Psoas muscle (tissue), 8 donors: ENCODE results near the gene MUSK. TPM values are rescaled to one million over a fixed set of nuclear protein-coding genes. Genes with fewer than 3 reads are reported as not detected.

ENCODE experiments used
- ATAC-seq, 4 donors: fragments of 200-7000 bp; cut with Tn5 transposase; one replicate each; pipeline ENCODE4 v1.9.1; 2020; ENCODE audit warnings: moderate library complexity in 3 of 4, mild to moderate bottlenecking in 2 of 4
- DNase-seq, 2 donors: peaks; one replicate each; pipeline ENCODE4 v3.0.0-alpha.2; 2020
- H3K27ac ChIP-seq: fragments of 200-600 bp; one replicate; pipeline ENCODE4 v1.8.0; 2022
- H3K27me3 ChIP-seq, 3 donors: fragments of 200-600 bp in 1 of 3; one replicate each; pipeline versions ENCODE4 v1.6.1 to v1.8.0; 2013 to 2022; ENCODE audit warnings: low read length in 2 of 3, mild to moderate bottlenecking in 2 of 3, moderate library complexity in 1 of 3; ENCODE audit not compliant: insufficient read depth in 3 of 3
- H3K36me3 ChIP-seq, 2 donors: fragments of 200-600 bp in 1 of 2; one replicate each; pipeline versions ENCODE4 v1.6.1 to v1.8.0; 2013 to 2022; ENCODE audit warnings: low read depth in 1 of 2, mild to moderate bottlenecking in 1 of 2, moderate library complexity in 1 of 2; ENCODE audit not compliant: insufficient read depth in 1 of 2
- H3K4me1 ChIP-seq: fragments of 200-600 bp; one replicate; pipeline ENCODE4 v1.8.0; 2022
- H3K4me3 ChIP-seq: fragments of 200-600 bp; one replicate; pipeline ENCODE4 v1.8.0; 2022; ENCODE audit warnings: mild to moderate bottlenecking
- H3K9me3 ChIP-seq: fragments of 200-600 bp; one replicate; pipeline ENCODE4 v1.8.0; 2022
- CTCF ChIP-seq: fragments of 200-600 bp; IDR thresholded peaks from one replicate; pipeline ENCODE4 v1.8.0; 2022; ENCODE audit warnings: antibody characterized with exemption
- WGBS, 3 donors: extraction: QIAGEN DNeasy Blood & Tissue Kit; methylation state at CpG; one replicate each; pipeline versions ENCODE4 v1.1.6 to v1.1.7; 2013; 5-methylcytosine and 5-hydroxymethylcytosine counted together
- intact Hi-C, 2 donors: fragments of 100-400 bp; cut with DNase I; formaldehyde crosslinking; loops; one replicate each; pipeline versions ENCODE4 v1.11.0 to v1.14.2; 2022
- polyA plus RNA-seq, 3 donors: library from polyadenylated mRNA; stranded (reverse); fragments of 200-250 nt; gene quantifications; one replicate each; pipeline ENCODE4 v1.2.3, GENCODE V29; 2013
- total RNA-seq, 4 donors: library from RNA; stranded (reverse); fragmentation: NEBNext Ultra II Directional in 2 of 4; extraction: Animal tissue kit (Norgen Biotek cat#: 25700) in 2 of 4; gene quantifications; one replicate each; pipeline versions ENCODE4 v1.2.1 to v1.2.4, GENCODE V29; 2021 to 2023
- donor health status: healthy with polysubstance abuse.
- donor health status: DM: no; HTN: no; CAD: no; lungs with moderate emphysema.
- donor health status: Bipolar disorder and iron deficiency.
- donor health status: healthy.
- donor health status: DM: yes; HTN: yes; CAD: no.
- donor health status: DM: no; HTN: no; CAD: no.
- donor health status: DM: no; HTN: no; CAD: no.
- donor health status: DM: yes; HTN: yes; CAD: no.

The MUSK gene
- total and polyA plus RNA-seq, 7 donors: 0.66 to 15.7 (median 2.9) TPM

DNA sequence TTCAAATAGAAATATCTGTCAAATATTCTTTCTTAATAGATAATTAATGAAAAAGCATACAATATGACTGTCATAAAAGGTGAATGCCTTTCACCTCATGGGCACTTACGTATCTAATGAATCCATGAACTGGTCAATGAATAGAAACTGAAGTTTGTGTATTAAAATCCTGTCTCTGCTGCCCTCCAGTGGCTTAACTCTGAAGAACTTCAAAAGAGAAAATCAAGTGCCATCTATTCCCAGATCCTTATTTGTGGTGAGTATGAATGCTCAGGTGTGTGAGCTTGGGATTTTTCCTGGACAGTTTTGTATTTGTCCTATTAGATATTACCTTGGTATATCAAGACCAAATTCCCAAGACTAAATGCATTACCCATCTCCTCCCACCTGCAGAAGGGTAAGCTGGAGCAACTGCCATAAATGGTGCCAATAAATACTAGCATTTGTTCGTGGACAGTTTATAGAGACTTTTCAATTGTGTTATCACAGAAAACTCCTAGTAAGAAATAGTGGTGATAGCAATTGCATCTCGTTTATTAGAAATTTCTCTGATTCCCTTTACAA lies 45.0 kb upstream of the MUSK start:
- WGBS, 3 donors: 26 to 34% (median 30%) methylated on average over 3 of the region's 3 CpGs
- peak; percentile 65 for TF ChIP-seq CTCF
- H3K9me3 ChIP-seq: no peaks in the 10 kb centered on the region

DNA sequence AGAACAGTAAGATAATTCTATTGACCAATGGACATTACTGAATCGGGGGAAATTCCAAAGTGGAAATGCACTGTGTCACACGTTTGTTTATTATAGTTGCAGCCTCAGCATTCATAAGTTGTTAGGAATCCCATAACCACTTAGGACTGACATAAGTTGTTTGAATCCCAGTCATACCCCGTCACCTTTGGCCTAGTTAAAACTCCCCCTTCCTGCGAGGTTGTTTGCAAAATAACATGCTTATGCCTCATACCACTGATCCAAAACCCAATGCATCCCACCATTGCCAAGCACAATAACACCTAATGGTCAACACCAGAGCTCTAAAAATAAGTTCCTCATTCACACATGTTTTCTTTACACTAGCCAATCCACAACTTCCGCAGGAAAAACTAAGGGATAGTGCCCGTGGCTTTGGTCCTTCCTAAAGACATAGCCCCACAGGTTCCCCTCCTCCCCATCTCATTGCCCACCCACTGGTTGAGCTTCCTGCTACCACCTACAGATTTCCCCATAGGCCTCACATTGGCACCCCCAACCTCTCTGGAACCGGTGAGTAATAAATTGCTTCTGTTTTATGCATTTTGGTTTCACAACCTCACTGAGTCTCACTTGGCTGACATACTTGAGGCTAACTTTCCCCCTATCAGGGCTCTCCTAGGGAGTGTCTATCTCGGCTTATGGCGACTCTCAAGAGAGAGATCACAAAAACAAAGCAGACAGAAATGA lies 42.3 kb upstream of the MUSK start:
- no peak for DNase-seq
- H3K4me1 ChIP-seq: no peaks in the 10 kb centered on the region
- H3K4me3 ChIP-seq: no peak overlapping the region
- 63 to 71% (median 67%) methylated on average over 9 of the region's 9 CpGs for WGBS, 3 donors
- H3K27ac ChIP-seq: no peak overlapping the region
- ATAC-seq: peak in 1 of 4 donors; percentile 36
- TF ChIP-seq CTCF: no peak
- no peaks in the 10 kb centered on the region for H3K9me3 ChIP-seq
- H3K27me3 ChIP-seq: no peaks in the 10 kb centered on the region
- H3K36me3 ChIP-seq: no peaks in the 10 kb centered on the region
- intact Hi-C loops: no loop called here

More for the DNA sequence above, 45.0 kb upstream of the MUSK start:
- intact Hi-C loops: loop anchor here (5.0 kb wide), 1 partner anchor 441 kb away; no protein-coding TSS in a partner anchor
- Histone ChIP-seq H3K27ac (no peak overlapping the region), H3K36me3 (no peaks in the 10 kb centered on the region), H3K27me3 (no peaks in the 10 kb centered on the region), H3K4me1 (no peaks in the 10 kb centered on the region), H3K4me3 (no peak overlapping the region)
- ATAC-seq (peak in 2 of 4 donors; percentile 42 to 58), DNase-seq (no peak)

- Histone ChIP-seq H3K4me3 (no peak overlapping the region), H3K9me3 (peaks cover 21% of the 10 kb centered on the region), H3K36me3 (no peaks in the 10 kb centered on the region), H3K27ac (no peak overlapping the region), H3K27me3 (peaks cover 0 to 2% (median 0%) of the 10 kb centered on the region in 3 donors), H3K4me1 (no peaks in the 10 kb centered on the region)
- DNase-seq (no peak), ATAC-seq (no peak)
- TF ChIP-seq CTCF: no peak
- intact Hi-C loops: loop anchor here in 1 of 2 donors (5.0 kb wide), 1 partner anchor 667 kb away; no protein-coding TSS in a partner anchor
These were observed 33.0 kb upstream of the MUSK start for GRCh38 chr9:110635589-110635988.

DNA sequence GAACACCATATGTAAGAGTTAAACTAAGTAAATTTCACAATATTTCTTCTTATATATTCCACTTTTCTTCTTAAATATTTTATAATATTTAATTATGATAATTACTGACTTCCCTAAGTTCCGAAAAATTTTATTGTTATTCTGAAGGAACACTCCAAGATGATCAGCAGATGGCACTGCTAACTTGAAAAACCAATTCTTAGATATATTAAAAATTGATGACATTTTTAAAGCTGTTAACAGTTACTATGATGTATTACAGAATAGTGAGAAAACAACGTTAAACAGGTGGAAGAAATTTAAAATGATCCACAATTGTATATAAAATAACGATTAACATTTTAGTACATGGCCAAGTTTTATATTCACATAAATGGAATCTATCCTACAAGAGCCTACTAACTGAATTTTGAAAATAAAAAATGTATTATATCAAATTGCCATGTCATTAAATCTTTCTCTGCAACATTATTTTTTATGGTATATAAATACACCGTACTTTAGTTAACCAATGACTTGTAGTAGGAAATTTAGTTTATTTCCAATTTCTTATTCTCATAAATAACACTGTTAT lies 30.1 kb upstream of the MUSK start:
- intact Hi-C loops: loop anchor here in 1 of 2 donors (5.0 kb wide), 1 partner anchor 664 kb away; no protein-coding TSS in a partner anchor
- Histone ChIP-seq H3K27me3 (no peaks in the 10 kb centered on the region), H3K36me3 (no peaks in the 10 kb centered on the region), H3K4me3 (no peak overlapping the region), H3K9me3 (peaks cover 19% of the 10 kb centered on the region), H3K27ac (no peak overlapping the region), H3K4me1 (no peaks in the 10 kb centered on the region)
- TF ChIP-seq CTCF: peak; percentile 39
- DNase-seq (no peak), ATAC-seq (no peak)
- WGBS, 3 donors: 31 to 41% (median 41%) methylated on average over 4 of the region's 4 CpGs
